Ecto neural progenitor cell (in vitro differentiated cells): ENCODE measurements around the gene FBXO44.

Experiments
- DNase-seq: peaks from one replicate; pipeline ENCODE4 v3.0.0-alpha.2; 2018; ENCODE audit warnings: low spot score

Gene FBXO44

DNA sequence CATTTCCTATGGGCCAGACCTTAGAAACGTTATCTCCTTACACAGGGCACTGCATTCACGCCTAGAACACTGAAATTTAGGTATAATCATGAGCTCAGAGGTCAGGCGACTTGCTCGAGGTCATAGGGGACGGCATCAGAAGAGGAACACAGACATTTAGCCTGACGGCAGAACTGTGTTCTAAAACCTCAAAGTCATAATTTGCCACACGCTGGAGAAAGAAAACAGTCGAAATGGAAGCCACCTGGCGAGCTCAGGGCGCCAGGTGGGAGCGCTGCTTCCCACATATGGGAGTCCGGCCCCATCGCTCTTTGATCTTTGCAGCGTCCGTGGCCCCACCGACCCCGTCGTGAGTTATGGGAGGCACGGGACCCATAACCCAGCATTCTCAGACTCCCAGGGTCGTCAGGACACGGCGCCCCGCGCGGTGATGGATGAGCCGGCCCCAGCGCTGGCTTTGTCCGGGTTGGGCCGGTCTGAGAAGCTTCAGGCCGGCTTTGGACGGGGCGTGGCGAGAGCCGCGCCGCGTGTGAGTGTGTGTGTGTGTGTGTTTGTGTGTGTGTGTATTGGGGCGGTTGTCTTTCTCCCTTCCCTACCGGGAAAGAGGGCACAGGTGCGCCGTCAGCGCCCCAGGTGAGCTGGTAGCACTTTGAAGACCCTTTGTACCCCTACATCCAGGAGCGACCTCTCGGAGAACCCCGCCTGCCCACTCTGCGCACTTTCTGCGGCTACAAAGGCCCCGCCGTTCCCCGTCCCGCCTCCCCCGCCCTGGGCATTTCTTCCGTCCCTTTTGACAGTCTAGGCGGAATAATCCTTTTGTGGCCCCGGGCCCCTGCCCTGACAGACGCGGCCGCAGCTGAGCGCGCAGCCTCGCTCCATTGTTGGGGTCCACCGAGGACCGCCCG, 36.0 kb downstream of the FBXO44 start:
- DNase-seq = peak; percentile 85

- DNase-seq = peak; percentile 82
Observed at GRCh38 chr1:11691302-11691914, 36.7 kb downstream of the FBXO44 start, which contains the start of gene DRAXIN. TSS of gene DRAXIN (plus strand) at chr1:11691710. CDS start at chr1:11706259, 14,549 bp downstream.

DNA sequence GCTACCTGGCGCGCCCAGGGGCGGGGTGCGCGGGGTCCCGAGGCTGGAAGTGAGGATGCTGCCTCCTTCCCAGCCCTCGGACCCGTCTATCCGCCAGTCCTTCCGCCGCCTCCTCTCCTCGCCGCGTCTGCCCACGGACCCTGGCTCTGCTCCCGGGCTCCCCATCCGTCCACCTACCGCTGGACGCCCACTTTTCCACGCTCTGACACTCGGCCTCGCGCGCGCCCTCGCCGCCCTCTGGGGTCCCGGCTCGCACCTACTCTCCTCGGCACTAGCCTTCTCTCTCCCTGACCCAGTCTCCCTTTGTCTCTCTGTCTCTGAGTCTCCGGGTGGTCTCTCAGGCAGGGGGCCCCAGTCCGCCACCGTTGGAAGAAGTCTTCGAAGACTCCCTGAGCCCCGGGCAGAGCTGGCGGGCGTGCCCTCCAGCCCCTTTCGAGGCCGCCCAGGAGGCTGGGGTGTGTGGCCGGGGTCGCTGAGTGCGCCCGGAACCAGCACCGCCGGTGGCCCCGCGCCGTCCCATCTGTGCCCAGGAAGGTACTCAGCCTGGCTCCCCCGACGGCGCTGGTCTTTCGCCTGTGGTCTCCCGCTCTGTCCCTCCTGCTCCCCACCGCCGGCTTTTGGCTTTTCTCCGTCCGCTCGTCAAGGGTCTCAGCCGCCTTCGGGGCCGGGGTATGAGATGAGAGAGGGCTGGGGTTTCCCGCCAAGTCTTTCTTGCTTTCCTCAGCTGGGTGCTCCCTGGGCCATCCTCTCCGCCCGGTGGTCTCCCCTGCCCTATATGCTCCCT, 37.4 kb downstream of the FBXO44 start:
- peak; percentile 64 for DNase-seq

DNA sequence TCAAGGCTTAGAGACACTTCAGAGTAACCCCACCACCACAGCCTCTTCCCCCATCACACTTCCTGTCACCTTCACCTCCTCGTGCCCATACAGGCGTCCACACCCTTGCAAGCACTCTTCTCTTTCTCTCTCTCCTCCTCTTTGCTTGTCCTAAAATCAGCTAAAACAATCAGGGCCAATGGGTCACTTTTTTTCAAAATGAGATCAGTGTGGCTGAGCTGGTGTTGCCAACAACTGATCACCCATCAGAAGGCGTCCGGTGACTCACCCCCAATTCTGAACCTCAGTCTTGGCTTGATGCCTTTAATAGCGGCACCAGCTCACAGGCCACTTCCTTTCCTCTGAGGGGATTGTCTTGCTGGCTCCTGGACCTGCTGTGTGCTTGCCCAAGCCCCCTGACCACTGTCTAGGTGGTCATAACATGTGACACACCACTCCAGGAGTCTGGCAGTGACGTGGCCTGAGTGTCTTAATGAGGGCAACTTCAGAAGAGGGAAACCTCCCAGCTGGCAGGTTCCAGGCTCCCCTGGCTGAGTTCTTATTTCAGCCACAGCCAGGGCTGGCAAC, 38.4 kb downstream of the FBXO44 start:
- no peak for DNase-seq

GRCh38 chr1:11693917-11694316, 39.2 kb downstream of the FBXO44 start:
- DNase-seq = no peak

- no peak for DNase-seq
Observed at GRCh38 chr1:11695861-11696260, 41.2 kb downstream of the FBXO44 start.

DNA sequence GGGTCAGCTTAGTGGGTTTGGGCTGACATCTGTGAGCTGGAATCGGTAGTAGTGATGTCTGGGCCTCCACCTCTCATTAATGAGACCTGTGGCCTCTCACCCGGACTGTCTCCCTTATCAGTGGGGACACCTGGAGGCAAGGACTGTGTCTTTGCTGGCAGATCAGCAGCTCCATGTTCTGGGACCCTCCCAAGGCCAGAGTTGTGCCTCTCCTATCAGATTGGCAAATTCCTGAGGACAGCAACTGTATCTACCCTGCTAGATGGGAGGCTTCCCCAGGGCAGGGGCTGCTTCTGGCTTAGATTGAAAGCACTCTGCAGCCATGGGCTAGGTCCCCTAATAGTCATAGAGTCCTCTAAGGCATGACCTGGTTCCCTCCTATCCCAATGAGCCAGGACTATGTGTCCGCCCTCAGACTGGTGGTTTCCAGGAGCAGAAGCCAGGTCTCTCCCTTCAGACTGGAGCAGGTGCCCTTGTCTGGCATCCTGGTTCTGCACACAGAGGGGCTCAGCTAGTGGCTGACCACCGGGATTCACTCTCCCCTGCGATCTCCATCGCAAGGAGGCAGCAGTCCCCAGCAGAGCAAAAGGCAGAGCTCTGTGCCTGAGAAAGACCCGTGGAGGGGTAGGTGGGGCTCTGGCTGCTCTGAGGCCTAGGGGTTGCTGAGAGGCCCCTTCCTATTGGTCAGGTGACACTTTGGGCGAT, 42.7 kb downstream of the FBXO44 start:
- DNase-seq = no peak

GRCh38 chr1:11697893-11698210, 43.2 kb downstream of the FBXO44 start:
- no peak for DNase-seq

GRCh38 chr1:11700601-11701467, 46.2 kb downstream of the FBXO44 start:
- no peak for DNase-seq

DNA sequence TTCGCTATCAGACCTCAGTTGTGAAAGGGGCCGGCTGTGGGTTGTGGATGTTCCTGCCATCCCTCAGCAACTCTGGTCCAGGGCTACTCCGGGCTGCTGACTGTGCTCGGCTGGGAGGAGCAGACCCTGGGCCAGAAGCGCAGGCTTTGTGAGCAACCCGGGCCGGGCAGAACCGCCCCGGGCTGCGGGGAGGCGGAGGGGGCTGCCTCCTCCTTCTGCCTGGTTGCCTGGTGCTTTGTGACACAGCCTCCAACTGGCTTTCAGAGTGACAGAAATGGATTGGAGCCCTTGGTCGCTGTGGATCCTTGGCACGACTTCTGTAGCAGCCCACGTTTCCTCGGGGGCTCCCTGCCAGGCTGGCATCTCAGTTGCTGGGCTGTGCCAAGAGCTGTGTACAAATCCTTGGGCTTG, 46.9 kb downstream of the FBXO44 start:
- no peak for DNase-seq

- DNase-seq = no peak
Observed at GRCh38 chr1:11701981-11702803, 47.5 kb downstream of the FBXO44 start.

GRCh38 chr1:11703357-11704193, 48.9 kb downstream of the FBXO44 start:
- no peak for DNase-seq

GRCh38 chr1:11704194-11704529, 49.5 kb downstream of the FBXO44 start:
- peak; percentile 63 for DNase-seq

DNA sequence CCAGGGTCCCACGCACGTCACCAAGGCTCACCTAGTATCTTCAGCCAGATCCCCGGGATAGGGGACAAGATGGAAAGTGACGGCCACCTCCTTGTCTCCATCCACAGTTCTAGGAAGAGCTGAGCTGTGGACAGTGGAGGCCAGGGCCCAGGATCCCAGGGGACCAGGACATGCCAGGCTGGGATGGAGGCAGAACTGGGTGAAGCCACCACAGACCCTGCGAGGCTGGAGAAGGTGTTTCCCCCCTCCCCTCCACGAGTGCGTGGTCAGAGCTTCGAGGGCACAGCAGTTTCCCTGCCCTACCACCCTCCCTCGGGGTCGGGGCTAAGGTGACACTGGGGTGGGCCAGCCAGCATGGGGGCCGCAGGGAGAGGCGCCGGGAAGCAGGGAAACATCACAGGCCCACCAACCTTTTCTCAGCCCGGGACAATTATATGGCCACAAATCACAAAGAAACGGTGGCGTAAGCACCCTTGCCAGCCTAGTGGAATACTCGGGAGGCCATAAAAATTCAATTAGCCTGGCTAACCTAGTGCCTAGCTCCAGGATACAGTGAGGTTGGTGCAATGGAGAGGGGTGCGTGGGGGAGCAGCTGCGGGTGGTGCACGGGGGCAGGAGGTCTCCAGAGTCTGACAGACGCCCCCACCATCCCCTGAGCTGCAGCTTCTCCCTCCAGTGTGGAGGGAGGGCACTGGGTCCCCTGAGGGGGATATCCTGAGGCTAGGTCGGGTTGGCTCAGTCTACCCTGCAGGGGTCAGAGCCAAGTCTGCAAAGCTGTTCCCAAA, 50.2 kb downstream of the FBXO44 start:
- DNase-seq = no peak

DNA sequence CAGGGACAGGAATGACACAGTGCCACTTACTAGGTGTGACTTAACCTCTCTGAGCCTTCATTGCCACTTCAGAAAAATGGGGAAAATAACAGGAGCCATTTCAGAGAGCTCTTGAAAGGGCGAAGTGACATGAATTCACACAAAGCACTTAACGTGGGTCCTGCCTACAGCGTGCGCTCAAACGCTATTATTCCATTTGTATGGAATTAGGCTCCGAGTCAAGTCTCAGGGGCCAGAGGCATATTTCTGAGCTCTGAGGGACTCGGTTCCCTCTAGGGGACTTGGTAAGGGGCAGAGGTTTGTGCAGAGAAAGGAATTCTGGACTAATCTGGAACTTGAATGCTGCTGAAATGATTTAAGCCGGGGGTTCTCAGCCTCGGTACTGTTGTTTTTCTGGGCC, 50.9 kb downstream of the FBXO44 start:
- no peak for DNase-seq

DNA sequence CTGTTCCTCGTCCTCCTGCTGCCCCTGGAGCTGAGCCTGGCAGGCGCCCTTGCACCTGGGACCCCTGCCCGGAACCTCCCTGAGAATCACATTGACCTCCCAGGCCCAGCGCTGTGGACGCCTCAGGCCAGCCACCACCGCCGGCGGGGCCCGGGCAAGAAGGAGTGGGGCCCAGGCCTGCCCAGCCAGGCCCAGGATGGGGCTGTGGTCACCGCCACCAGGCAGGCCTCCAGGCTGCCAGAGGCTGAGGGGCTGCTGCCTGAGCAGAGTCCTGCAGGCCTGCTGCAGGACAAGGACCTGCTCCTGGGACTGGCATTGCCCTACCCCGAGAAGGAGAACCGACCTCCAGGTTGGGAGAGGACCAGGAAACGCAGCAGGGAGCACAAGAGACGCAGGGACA, 51.6 kb downstream of the FBXO44 start:
- no peak for DNase-seq

- DNase-seq = no peak
Observed at GRCh38 chr1:11707621-11708276, 53.1 kb downstream of the FBXO44 start.
